GDM1 (cell line): ENCODE data around the gene LARP1.

Source experiments
- DNase-seq: peaks from one replicate; lab custom pipeline; 2025; lab: John Stamatoyannopoulos, UW

LARP1 gene

DNA sequence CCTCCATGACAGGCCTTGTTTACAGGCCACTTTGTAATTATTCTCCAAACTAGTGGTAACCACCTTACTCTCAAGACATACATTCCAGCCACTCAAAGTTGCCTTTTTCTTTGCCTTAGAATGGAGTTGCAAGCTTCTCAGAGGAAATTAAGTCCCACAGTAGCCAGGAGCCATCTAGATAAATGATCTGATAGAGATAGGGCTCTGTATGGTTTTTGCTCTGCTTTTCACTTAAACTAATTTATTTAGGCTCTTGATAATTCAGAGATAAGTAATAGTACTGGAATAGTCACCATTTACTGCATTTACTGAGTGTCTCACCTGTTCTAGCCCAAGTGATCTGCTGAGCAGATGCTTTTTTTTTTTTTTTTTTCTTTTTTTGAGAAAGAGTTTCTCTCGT lies 7.5 kb downstream of the LARP1 start:
- no peak for DNase-seq

DNA sequence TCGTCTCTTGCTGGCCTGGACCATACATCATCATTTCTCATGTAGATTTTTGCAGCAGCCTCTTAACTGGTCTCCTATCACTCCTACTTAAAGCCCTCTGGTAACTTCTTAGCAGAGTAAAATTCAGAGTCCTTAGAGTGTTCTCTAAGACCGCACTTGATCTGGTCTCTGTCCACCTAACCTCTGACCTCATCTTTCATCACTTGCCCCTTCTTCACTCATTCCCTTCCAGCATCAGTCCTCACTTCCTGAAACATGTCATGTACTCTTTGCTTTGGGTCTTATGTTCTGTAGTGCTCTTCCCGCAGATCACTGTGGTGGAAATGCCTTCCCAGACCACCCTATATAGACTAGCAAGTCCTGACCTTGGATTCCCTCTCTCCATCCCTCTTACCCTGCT lies 9.8 kb downstream of the LARP1 start:
- no peak for DNase-seq

DNA sequence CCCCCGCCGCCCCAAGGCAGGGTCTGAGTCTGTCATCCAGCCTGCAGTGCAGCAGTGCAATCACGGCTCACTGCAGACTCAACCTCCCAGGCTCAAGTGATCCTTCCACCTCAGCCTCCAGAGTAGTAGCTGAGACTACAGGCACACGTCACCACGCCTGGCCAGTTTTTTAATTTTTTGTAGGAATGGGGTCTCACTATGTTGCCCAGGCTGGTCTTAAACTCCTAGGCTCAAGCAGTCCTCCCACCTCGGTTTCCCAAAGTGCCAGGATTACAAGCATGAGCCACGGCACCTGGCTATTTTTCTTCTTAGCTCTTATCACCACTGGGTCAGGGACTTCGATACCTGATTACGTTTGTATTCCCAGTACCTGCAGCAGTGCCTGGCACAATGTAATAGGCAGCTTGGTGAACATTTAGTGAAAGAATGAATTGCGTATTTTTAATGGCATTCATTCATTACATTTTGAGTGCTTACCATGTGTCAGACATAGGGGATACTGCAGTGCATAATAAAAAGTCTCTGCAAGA lies 10.3 kb downstream of the LARP1 start:
- no peak for DNase-seq

DNA sequence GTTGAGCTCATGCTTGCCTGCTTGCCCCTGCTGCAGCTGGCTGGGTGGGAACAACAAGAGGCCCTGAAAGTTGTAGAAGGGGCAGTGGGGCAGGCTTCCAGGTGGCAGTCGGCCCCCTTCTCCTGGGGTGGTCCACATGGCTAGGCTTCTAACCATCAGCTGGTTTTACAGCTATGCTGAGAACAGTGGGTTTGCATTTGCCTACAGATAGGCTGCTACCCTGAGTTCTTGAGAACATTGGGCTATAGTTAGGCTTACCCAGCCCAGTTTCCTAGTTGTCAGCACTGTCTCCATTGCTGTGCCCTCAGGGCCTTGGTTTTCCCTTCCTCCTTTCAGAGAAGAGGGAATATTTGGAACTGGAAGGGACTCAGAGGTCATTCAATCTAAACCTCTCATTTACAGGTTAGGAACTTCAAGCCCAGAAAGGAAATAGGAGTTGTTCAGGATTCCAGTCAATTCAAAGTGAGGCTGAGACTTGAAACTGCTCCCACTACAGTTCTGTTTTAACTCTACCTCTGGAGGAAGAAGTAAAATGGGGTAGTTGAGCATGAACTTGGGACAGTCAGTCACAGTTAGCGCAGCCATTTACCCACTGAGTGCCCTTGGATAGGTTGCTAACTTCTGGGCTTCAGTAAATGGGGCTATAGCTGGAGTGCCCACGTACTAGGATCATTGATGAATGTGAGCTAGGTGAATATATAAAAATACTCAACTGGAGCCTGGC lies 11.5 kb downstream of the LARP1 start:
- no peak for DNase-seq

DNA sequence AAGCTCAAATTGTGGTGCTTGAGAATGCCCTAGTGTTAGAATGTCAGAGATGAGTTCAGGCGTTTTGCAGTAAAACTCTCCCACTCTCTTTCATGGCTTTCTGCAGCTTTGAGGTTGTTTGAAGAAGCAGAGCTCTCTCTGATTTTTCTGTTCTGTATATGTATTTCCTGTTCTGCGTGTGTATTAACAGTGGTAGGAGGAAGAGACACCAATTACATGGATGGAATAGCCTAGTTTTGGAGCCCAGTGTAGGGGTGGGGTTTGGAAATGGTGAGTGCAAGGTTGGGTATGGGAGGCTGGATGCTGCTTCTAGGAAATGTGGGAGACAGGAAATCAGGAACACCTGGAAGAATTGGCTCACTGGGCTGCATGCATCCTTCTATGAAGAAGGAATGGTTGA lies 12.4 kb downstream of the LARP1 start:
- no peak for DNase-seq

DNA sequence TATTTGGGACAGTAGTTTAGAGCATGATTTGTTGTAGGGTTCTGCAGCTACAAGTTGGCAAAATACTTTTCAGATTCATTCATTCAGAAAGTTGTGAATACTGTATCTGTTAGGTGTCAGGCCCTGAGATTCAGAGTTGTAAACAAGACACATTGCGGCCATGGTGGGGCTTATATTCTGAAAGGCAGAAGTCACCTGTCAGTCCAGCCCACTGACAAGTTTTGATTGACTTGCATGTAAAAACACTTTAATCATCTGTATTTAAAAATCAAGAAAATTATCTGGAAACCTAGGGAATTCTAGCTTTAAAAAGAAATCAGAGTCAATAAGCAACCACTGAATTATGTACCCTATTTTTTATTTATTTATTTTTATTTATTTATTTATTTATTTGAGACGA lies 13.0 kb downstream of the LARP1 start:
- DNase-seq: no peak

DNA sequence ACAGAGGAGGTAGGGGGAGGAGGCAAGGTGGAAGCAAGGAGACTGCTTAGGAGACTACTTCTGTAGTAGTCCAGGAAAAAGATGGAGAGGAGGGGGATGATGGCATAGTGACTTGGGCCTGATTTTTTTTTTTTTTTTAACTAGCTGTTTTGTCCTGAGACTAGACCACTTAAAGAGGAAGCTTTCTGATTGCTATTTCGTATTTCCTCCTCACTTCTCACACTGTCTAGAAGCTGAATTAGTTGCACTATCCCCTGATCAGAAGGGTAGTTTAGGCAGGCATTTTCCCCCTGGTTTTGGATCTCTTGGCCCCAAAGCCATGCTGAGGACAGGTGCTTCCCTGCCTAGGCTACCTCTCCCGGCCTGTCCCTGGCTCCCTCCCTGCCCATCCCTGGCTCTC lies 14.9 kb downstream of the LARP1 start:
- no peak for DNase-seq

DNA sequence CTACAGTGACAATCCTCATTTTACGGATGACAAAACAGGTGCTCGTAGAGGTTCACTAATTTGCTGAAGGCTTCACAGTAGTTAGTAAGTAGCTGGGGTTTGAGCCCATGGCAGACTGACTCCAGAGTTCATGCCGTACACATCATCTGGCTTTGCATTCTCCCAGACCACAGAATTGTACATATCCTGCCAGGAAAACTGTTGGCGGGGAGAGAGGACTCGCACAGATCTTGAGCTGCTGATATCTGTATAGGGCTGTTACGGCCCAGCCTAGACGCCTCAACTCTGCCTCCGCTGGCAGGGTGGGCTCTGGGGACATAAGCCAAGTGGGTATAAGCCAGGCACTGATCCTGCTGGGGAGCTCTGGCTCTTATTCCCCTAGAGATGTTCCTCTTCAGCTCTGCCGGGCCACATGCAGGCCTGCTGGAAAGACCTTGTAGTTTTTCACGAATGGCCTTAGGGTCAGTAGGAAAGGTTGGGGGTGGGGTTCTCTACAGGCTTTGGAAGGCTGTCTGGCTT lies 16.3 kb downstream of the LARP1 start:
- no peak for DNase-seq

DNA sequence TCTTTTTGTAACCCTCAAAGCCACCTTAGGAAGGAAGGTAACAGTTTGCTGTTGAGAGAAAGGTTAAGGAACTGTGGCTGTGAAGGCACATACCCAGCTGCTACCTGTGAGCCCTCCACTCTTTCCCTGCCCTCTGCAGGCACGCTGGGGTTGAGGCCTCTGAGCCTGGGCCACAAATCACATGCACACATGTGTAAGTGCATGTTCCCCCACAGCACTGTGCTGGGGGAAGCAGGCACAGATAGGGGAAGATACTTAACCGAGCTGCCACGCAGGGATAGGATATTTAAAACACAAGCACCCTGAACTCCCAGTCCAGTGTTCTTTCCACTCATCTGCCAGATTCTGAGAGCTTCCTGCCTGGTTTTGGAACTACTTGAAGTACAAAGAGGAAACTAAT lies 18.1 kb downstream of the LARP1 start:
- DNase-seq: no peak

DNA sequence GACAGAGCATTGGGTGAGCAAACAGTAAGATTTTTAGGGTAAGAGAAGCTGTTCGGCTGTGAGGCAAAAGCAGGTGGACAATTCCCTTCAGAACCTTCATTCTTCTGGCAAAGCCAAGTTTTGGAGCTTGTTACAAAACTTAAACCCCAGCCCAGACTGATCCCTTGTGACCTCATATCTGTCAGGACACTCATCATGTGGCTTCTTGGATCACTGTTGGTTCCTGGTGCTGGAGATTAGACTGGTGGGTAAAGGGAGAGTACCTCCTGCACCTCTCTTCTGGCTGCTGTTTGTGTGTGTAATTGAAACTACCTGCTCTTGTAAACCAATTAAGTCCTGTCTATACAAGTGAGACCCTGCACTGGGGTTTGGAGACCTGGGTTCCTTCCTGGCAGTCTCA lies 21.0 kb downstream of the LARP1 start:
- no peak for DNase-seq

DNA sequence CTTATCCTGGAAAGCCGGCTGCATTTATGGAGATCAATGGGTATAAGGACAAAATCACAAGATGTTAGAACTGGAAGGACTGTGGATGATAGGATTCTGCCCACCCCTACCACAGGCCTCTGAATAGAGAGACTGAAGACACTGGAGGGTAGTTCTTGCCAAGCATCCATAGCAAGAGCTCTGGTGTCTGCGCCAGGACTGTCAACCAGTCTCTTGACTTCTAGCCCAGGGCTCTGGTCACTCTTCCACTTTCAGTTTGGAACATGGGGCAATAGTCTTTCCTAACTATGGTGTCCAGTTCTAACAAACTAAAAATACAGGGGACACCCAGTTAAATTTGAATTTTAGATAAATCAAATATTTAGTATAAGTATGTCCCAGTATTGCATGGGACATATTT lies 23.4 kb downstream of the LARP1 start:
- no peak for DNase-seq

DNA sequence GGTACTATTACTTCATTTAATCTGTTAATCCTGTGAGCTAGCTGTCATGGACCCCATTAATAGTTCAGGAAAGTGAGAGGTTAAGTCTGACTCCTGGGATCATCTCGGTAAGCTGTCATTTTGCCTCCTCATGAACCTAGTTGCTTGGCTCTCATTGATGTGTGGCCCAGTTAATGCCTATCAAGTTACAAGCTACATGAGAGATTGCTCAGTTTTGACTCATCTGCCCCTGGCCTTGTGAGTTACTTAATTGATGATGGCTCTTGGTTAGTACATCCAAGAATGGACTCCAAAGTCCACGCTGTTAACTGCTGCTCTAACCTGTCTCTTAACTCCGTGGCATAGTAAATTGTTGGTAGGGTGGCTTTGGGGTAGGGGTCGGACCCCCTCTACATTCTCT lies 23.9 kb downstream of the LARP1 start:
- no peak for DNase-seq

DNA sequence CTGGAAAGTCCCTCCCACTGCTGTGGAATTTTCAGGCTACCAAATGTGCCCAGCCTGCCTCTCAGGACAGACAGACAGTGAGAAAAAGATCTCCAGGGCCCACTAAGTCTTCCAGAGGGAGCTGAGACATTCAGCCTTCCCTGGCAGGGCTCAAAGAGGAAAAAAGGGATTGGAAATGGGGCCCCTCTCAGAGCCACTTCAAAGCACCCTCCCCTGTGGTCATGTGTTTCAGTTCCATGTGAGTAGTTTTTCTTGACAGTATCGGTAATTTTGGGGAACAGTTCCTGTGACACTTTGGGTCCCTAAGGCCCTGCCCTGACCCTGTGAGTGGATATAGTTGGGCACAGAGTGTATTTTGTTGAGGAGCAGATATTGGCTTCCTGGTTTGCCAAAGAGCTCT lies 25.0 kb downstream of the LARP1 start:
- DNase-seq: no peak

DNA sequence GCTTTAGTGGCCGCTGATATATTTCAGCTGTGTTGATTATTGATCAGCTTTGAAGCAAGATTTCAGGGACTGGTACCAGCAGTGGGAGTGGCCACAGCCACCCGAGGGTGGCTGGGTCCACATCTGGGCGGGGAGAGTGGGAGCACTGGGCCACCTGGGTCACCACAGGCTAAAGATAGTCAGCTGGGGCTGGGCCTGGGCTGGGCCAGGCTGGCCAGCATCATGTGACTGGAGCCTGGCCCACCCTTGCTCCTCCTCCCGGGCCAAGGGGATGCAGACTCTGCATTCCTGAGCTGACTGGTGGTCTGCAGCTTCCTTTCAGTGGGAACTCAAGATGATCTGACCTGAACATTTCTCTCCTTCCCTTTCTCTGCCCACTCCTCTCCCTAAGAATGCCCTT lies 27.1 kb downstream of the LARP1 start:
- no peak for DNase-seq

DNA sequence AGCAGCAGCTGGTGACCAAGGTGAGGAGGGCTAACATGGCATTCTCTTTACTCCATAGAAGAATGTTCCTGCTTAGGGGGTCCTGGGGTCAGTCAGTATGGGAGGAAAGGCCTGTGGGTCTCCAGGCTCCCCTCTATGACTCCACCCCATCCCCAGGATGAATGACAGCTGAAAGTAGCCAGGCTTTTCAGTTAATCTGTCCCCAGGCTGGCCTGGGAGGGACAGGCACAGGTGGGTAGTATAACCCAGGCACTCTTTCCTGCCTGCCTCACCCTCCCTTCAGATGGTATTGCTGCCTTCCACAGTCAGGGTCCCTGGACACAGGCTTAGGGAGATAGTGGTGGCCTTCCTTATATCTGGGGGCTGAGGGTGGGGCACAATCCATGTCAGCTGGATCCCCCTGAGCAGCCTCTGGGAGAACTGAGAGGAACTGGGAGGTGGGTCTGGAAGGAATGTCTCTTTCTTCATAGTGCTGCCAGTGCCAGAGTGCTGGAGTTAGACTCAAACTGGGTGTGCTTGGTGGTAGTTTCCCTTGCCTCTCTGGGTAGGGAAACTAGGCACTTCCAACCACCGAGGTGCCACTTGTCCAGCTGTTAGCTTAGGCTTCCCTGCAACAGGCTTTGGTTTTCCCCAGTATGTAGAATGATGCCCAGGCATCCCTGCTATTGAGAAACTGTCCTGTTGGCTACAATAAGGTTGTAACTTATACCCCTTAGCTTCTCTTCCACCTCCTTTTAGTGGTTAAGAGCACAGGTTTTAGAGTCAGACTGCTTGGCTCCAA lies 27.8 kb downstream of the LARP1 start:
- DNase-seq: no peak

DNA sequence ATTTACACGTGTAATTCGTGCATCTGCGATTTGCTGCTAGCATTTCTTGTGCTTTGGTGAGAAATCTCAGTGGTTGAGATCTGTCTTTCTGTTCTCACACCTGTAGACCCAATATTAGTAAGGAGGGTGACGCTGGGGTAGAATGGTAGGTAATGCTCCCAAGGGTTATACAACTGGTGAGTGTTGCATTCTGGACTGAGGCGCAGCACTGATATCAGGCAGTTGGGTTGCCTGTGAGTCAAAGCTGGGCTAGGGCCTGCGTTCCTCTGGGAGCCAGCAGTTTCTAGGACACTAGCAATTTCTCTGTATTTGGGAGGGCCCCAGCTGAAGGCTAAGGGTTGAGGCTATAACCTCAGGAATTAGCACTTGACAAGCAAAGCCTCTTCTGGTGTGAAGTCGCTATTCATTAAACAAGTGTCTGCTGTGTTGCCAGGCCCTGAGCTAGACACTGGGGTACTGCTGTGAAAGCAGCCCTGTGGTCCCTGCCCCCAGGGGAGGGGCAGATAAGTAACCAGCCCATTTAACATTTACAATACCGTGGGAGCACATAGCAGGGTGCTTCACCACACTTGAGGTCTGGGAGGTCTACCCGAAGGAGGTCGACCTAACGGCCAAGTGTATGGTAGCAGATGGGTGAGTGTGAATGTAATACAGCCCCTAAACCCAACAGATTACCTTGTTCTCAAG lies 28.7 kb downstream of the LARP1 start:
- DNase-seq: no peak

DNA sequence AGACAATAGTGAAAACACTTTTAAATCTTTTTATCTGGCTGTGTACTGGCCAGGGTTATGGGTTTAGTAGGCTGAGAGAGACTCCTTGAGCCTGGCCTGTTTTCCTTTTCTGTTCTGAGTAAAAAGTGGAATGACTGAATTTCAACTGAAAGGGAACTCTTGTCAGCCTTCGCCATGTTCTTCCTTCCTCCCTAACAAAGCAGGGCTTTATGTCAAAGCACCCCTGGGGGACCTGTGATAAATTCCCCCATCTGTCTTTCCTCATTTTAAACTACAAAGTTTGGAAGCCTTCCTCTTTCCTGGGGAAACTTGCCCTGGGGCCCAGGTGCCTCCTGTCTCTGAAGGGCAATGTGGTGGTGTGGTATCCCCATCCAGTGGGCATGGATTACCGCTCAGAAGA lies 29.7 kb downstream of the LARP1 start:
- DNase-seq: no peak

DNA sequence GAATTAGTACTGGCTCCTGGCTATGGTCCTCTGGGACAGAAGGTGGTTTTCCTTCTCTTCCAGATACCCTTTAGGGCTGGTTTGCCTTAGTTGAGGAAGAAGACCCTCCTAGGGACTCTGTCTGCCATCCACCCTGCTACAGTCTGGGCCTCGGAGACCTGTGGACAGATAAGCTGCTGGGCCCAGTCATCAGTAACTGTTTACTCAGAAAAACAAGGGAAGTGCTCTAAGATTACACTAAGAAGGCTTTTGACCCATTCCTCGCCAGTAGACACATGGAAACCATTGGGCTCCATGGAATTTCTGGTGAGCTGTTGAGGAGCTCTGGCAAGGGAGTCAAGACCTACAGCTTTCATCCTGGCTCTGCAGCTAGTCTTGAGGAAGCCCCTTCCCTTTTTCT lies 31.2 kb downstream of the LARP1 start:
- DNase-seq: no peak

DNA sequence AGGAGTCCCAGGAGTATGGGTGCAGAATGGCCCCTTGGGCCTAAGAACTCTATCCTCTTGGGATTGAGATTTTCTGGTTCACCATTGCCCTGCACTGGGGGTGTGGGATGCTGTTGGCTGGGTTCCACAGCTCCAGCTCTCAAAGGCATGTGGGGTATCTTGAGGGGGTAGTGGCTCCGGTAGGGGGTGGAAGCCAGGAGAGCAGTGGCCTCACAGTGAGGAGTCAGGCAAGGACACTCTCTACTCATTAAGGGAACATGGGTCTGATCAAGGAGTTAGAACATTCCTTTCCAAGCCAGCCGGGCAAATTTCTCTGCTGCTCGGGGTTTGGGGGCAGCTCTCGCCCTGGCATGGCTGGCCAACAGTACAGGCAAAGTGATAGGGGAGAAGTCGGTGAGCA lies 33.0 kb downstream of the LARP1 start:
- no peak for DNase-seq

DNA sequence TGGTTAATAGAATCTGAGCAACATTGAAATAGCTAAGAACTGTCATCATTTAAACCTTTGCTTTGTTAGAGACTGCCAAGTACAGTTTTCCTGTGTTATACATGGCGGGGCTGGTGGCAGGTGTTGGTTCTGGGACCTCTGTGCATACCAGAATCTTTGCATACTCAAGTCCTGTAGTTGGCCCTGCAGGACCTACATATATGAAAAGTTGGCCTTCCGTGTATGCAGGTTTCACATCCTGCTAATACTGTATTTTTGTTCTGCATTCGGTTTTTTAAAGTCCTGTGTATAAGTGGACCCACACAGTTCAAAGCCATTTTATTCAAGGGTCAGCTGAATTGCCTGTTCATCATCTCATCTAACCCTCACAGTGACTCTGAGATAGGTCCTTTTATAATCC lies 36.4 kb downstream of the LARP1 start:
- no peak for DNase-seq

DNA sequence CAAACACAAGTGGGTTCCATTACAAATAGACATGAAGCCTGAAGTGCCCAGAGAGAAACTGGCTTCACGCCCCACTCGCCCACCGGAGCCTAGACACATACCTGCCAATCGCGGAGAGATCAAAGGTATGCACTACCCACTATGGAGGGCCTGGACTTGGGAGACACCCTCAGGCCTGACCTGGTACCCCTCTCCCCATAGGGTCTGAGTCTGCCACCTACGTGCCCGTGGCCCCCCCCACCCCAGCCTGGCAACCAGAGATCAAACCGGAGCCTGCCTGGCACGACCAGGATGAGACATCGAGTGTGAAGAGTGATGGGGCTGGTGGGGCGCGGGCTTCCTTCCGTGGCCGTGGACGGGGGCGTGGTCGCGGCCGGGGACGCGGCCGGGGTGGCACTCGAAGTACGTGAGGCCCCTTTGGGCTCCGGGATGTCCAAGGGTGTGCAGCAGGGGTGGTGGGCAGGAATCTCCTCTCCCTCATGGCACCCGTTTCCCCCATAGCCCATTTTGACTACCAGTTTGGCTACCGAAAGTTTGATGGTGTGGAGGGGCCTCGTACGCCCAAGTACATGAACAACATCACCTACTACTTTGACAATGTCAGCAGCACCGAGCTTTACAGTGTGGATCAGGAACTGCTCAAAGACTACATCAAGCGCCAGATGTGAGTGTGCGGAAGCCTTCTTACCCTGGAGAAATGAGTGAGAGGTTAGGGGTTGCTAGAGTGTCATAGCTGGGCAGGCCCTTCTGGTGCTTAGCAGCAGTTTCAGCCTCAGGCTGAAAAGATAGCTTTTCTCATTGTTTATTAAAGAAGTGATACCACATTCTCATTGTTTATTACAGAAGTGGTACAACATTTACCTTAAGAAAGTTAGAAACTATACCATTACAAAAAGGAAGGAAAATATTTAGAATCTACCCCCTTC lies 38.7 kb downstream of the LARP1 start:
- no peak for DNase-seq
